HEK293 (cell line): ENCODE data around the gene FOXK2.

Source experiments
- CTCF ChIP-seq: fragments of 450-650 bp; formaldehyde crosslinking; IDR thresholded peaks from 2 replicates; pipeline ENCODE4 v1.5.1; 2016; ENCODE audit warnings: missing biosample characterization, missing genetic modification characterization
- REST ChIP-seq: fragments of 450-650 bp; formaldehyde crosslinking; IDR thresholded peaks from 2 replicates; pipeline ENCODE4 v1.5.1; 2016; ENCODE audit warnings: missing biosample characterization, missing genetic modification characterization
- ZBTB49 ChIP-seq: fragments of 450-650 bp; formaldehyde crosslinking; IDR thresholded peaks from 2 replicates; pipeline ENCODE4 v1.5.1; 2016; ENCODE audit warnings: missing biosample characterization, missing genetic modification characterization, low read depth
- ZNF112 ChIP-seq: fragments of 450-650 bp; formaldehyde crosslinking; IDR thresholded peaks from 2 replicates; pipeline ENCODE4 v1.5.0; 2017; ENCODE audit warnings: missing biosample characterization, missing genetic modification characterization
- ZNF121 ChIP-seq: fragments of 450-650 bp; formaldehyde crosslinking; IDR thresholded peaks from 2 replicates; pipeline ENCODE4 v1.5.1; 2016; ENCODE audit warnings: missing biosample characterization, missing genetic modification characterization
- ZNF274 ChIP-seq, 2 experiments: fragments of 200-500 bp in 1 of 2; fragments of 450-650 bp in 1 of 2; sonication (Bioruptor generic) in 1 of 2; formaldehyde crosslinking in 1 of 2; IDR thresholded peaks; 2 replicates each; pipeline versions ENCODE4 v1.5.1 to v1.6.1; 2014 to 2016; ENCODE audit warnings: borderline replicate concordance in 1 of 2, inconsistent platforms in 1 of 2, low read length in 1 of 2, missing biosample characterization in 1 of 2, missing genetic modification characterization in 1 of 2
- ZNF292 ChIP-seq: fragments of 450-650 bp; formaldehyde crosslinking; IDR thresholded peaks from 2 replicates; pipeline ENCODE4 v1.5.1; 2016; ENCODE audit warnings: low read depth, missing biosample characterization, missing genetic modification characterization, borderline replicate concordance
- ZNF398 ChIP-seq: fragments of 450-650 bp; formaldehyde crosslinking; IDR thresholded peaks from 2 replicates; pipeline ENCODE4 v1.5.1; 2017; ENCODE audit warnings: missing biosample characterization, missing genetic modification characterization
- ZNF623 ChIP-seq: fragments of 450-650 bp; formaldehyde crosslinking; IDR thresholded peaks from 2 replicates; pipeline ENCODE4 v1.5.1; 2016; ENCODE audit warnings: missing biosample characterization, missing genetic modification characterization
- ZNF785 ChIP-seq: fragments of 450-650 bp; formaldehyde crosslinking; IDR thresholded peaks from 2 replicates; pipeline ENCODE4 v1.5.1; 2016; ENCODE audit warnings: missing biosample characterization, missing genetic modification characterization
- ZNF843 ChIP-seq: fragments of 450-650 bp; formaldehyde crosslinking; IDR thresholded peaks from 2 replicates; pipeline ENCODE4 v1.5.1; 2016; ENCODE audit warnings: missing biosample characterization, missing genetic modification characterization

GRCh38 chr17:82587234-82588086 lies 67.9 kb downstream of the FOXK2 start:
- TF ChIP-seq CTCF (tag by site-specific recombination) (no peak), ZNF843 (tag by site-specific recombination) (no peak), REST (tag by site-specific recombination) (no peak), ZNF274 (IDR thresholded peaks at IDR 0.05; ENCODE audit: low read length) (no peak), ZNF274 (tag by site-specific recombination; IDR thresholded peaks at IDR 0.05; ENCODE audit: borderline replicate concordance) (no peak), ZNF292 (tag by site-specific recombination) (no peak), ZBTB49 (tag by site-specific recombination) (no peak), ZNF112 (tag by site-specific recombination) (no peak), ZNF398 (no peak), ZNF121 (tag by site-specific recombination) (no peak), ZNF623 (tag by site-specific recombination) (no peak), ZNF785 (tag by site-specific recombination) (no peak)
